ENCODE data around the gene AGPAT4.

Gene AGPAT4

DNA sequence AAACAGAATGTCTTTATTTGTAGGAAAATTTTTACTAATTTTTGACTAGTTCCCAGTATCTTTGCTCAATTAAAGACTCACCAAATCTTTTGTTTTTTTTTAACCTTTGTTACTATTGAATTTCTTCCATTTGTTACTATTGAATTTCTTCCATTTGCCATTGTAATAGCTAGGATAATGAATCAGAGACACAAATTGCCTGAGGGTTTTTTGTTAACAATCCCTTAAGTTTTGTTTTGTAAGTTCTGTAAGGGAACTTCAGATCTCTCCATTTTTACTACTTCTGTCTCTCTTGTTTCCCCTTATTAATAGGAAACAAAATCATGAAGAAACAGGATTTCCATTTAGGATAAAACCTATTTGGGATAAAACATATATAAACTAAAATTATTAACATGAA lies 177.9 kb downstream of the AGPAT4 start:
- Histone ChIP-seq H3K27me3 (ENCODE audit: control insufficient read depth in 3 of 3, insufficient read depth in 3 of 3, low read depth in 1 of 3, low read length in 3 of 3) (no peaks in the 10 kb centered on the region), H2AK5ac (ENCODE audit: low read depth, low read length) (no peak overlapping the region), H3K18ac (ENCODE audit: low read length) (no peak overlapping the region), H3K4me3 (ENCODE audit: low read length in 2 of 2) (no peak overlapping the region), H3K79me1 (ENCODE audit: low read depth, low read length) (no peaks in the 10 kb centered on the region), H3K4ac (ENCODE audit: low read length) (no peak overlapping the region), H3K36me3 (replicated peaks in 1 of 2; ENCODE audit: control insufficient read depth in 2 of 2, insufficient read depth in 2 of 2, low read length in 2 of 2) (peaks cover 17 to 98% of the 10 kb centered on the region in 2 donors), H3K27ac (replicated peaks; ENCODE audit: low read length) (no peak overlapping the region), H2BK15ac (ENCODE audit: low read length) (no peak overlapping the region), H4K8ac (ENCODE audit: low read depth, low read length) (no peak overlapping the region), H3K9ac (ENCODE audit: low read depth, low read length, poor library complexity) (no peak overlapping the region), H2BK120ac (ENCODE audit: low read depth, low read length) (no peak overlapping the region), H4K91ac (ENCODE audit: low read depth, low read length, poor library complexity) (no peak overlapping the region), H3K14ac (ENCODE audit: low read length) (no peak overlapping the region), H2AFZ (ENCODE audit: low read length) (no peak overlapping the region), H3K9me3 (replicated peaks in 1 of 2; ENCODE audit: control insufficient read depth in 2 of 2, insufficient read depth in 1 of 2, low read depth in 1 of 2, low read length in 2 of 2) (no peaks in the 10 kb centered on the region), H2BK5ac (ENCODE audit: low read length) (no peak overlapping the region), H3K23ac (ENCODE audit: low read depth, low read length, poor library complexity) (no peak overlapping the region), H3K4me2 (ENCODE audit: insufficient read depth, low read length, poor library complexity, severe bottlenecking) (no peak overlapping the region), H2BK12ac (ENCODE audit: low read length) (no peak overlapping the region), H3K4me1 (ENCODE audit: control insufficient read depth in 2 of 2, insufficient read depth in 1 of 2, low read depth in 1 of 2, low read length in 2 of 2) (no peaks in the 10 kb centered on the region)
- no peak for DNase-seq (ENCODE audit: low spot score)

DNA sequence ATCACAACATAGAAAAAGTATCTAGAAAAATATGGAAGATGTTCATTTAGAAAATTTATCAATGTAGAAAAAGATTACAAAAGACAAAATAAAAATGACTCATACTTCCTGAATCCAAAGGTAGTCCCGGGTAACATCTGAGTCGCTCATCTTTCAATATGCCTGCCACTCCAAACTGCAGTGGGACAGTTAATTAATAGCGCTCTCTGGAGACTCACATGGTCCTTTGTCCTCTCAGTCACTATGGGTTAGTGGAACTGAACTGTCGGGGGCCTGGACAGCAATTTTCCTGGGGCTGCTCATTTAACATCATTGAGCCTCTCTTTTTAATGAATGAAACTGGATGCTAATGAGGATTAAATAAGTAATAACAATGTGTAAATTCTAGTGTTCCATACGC lies 178.9 kb downstream of the AGPAT4 start:
- H3K18ac ChIP-seq (ENCODE audit: low read length) = no peak overlapping the region
- H3K4me1 ChIP-seq (ENCODE audit: control insufficient read depth in 2 of 2, insufficient read depth in 1 of 2, low read depth in 1 of 2, low read length in 2 of 2) = no peaks in the 10 kb centered on the region
- no peak for DNase-seq (ENCODE audit: low spot score)
- H3K27ac ChIP-seq (replicated peaks; ENCODE audit: low read length) = no peak overlapping the region
- no peak overlapping the region for H3K4ac ChIP-seq (ENCODE audit: low read length)
- H2BK15ac ChIP-seq (ENCODE audit: low read length) = no peak overlapping the region
- no peak overlapping the region for H2AFZ ChIP-seq (ENCODE audit: low read length)
- no peaks in the 10 kb centered on the region for H3K27me3 ChIP-seq (ENCODE audit: control insufficient read depth in 3 of 3, insufficient read depth in 3 of 3, low read depth in 1 of 3, low read length in 3 of 3)
- H3K4me3 ChIP-seq (ENCODE audit: low read length in 2 of 2) = no peak overlapping the region
- no peaks in the 10 kb centered on the region for H3K9me3 ChIP-seq (replicated peaks in 1 of 2; ENCODE audit: control insufficient read depth in 2 of 2, insufficient read depth in 1 of 2, low read depth in 1 of 2, low read length in 2 of 2)
- WGBS, 2 donors (ENCODE audit: extremely low coverage in 2 of 2, insufficient read length in 2 of 2, insufficient replicate concordance in 1 of 2) = no CpG with 5 or more reads among the region's 5 CpGs
- H4K8ac ChIP-seq (ENCODE audit: low read depth, low read length) = no peak overlapping the region
- H3K9ac ChIP-seq (ENCODE audit: low read depth, low read length, poor library complexity) = no peak overlapping the region
- no peak overlapping the region for H2BK120ac ChIP-seq (ENCODE audit: low read depth, low read length)
- no peaks in the 10 kb centered on the region for H3K79me1 ChIP-seq (ENCODE audit: low read depth, low read length)
- H2BK12ac ChIP-seq (ENCODE audit: low read length) = no peak overlapping the region
- no peak overlapping the region for H4K91ac ChIP-seq (ENCODE audit: low read depth, low read length, poor library complexity)
- H2BK5ac ChIP-seq (ENCODE audit: low read length) = no peak overlapping the region
- H3K14ac ChIP-seq (ENCODE audit: low read length) = no peak overlapping the region
- H3K36me3 ChIP-seq (replicated peaks in 1 of 2; ENCODE audit: control insufficient read depth in 2 of 2, insufficient read depth in 2 of 2, low read length in 2 of 2) = peaks cover 16 to 99% of the 10 kb centered on the region in 2 donors
- H3K23ac ChIP-seq (ENCODE audit: low read depth, low read length, poor library complexity) = no peak overlapping the region
- no peak overlapping the region for H3K4me2 ChIP-seq (ENCODE audit: insufficient read depth, low read length, poor library complexity, severe bottlenecking)
- no peak overlapping the region for H2AK5ac ChIP-seq (ENCODE audit: low read depth, low read length)

GRCh38 chr6:161091972-161092701 lies 181.7 kb downstream of the AGPAT4 start:
- no peak overlapping the region for H3K14ac ChIP-seq (ENCODE audit: low read length)
- WGBS, 2 donors (ENCODE audit: extremely low coverage in 2 of 2, insufficient read length in 2 of 2, insufficient replicate concordance in 1 of 2) = no CpG with 5 or more reads among the region's 6 CpGs
- no peak overlapping the region for H2BK15ac ChIP-seq (ENCODE audit: low read length)
- H2BK12ac ChIP-seq (ENCODE audit: low read length) = no peak overlapping the region
- no peak overlapping the region for H3K18ac ChIP-seq (ENCODE audit: low read length)
- H2BK5ac ChIP-seq (ENCODE audit: low read length) = no peak overlapping the region
- H3K4me3 ChIP-seq (ENCODE audit: low read length in 2 of 2) = no peak overlapping the region
- H4K91ac ChIP-seq (ENCODE audit: low read depth, low read length, poor library complexity) = no peak overlapping the region
- no peaks in the 10 kb centered on the region for H3K27me3 ChIP-seq (ENCODE audit: control insufficient read depth in 3 of 3, insufficient read depth in 3 of 3, low read depth in 1 of 3, low read length in 3 of 3)
- no peaks in the 10 kb centered on the region for H3K4me1 ChIP-seq (ENCODE audit: control insufficient read depth in 2 of 2, insufficient read depth in 1 of 2, low read depth in 1 of 2, low read length in 2 of 2)
- DNase-seq (ENCODE audit: low spot score) = no peak
- H3K4ac ChIP-seq (ENCODE audit: low read length) = no peak overlapping the region
- no peak overlapping the region for H4K8ac ChIP-seq (ENCODE audit: low read depth, low read length)
- no peak overlapping the region for H2AK5ac ChIP-seq (ENCODE audit: low read depth, low read length)
- no peak overlapping the region for H3K9ac ChIP-seq (ENCODE audit: low read depth, low read length, poor library complexity)
- H3K23ac ChIP-seq (ENCODE audit: low read depth, low read length, poor library complexity) = no peak overlapping the region
- no peaks in the 10 kb centered on the region for H3K9me3 ChIP-seq (replicated peaks in 1 of 2; ENCODE audit: control insufficient read depth in 2 of 2, insufficient read depth in 1 of 2, low read depth in 1 of 2, low read length in 2 of 2)
- H3K27ac ChIP-seq (replicated peaks; ENCODE audit: low read length) = no peak overlapping the region
- peaks cover 24 to 100% of the 10 kb centered on the region in 2 donors for H3K36me3 ChIP-seq (replicated peaks in 1 of 2; ENCODE audit: control insufficient read depth in 2 of 2, insufficient read depth in 2 of 2, low read length in 2 of 2)
- no peak overlapping the region for H3K4me2 ChIP-seq (ENCODE audit: insufficient read depth, low read length, poor library complexity, severe bottlenecking)
- no peaks in the 10 kb centered on the region for H3K79me1 ChIP-seq (ENCODE audit: low read depth, low read length)
- no peak overlapping the region for H2AFZ ChIP-seq (ENCODE audit: low read length)
- H2BK120ac ChIP-seq (ENCODE audit: low read depth, low read length) = no peak overlapping the region

GRCh38 chr6:161091151-161091550 lies 182.7 kb downstream of the AGPAT4 start:
- Histone ChIP-seq H3K23ac (ENCODE audit: low read depth, low read length, poor library complexity) (no peak overlapping the region), H3K4me2 (ENCODE audit: insufficient read depth, low read length, poor library complexity, severe bottlenecking) (no peak overlapping the region), H3K18ac (ENCODE audit: low read length) (no peak overlapping the region), H3K9me3 (replicated peaks in 1 of 2; ENCODE audit: control insufficient read depth in 2 of 2, insufficient read depth in 1 of 2, low read depth in 1 of 2, low read length in 2 of 2) (no peaks in the 10 kb centered on the region), H3K36me3 (replicated peaks in 1 of 2; ENCODE audit: control insufficient read depth in 2 of 2, insufficient read depth in 2 of 2, low read length in 2 of 2) (peaks cover 23 to 100% of the 10 kb centered on the region in 2 donors), H2AK5ac (ENCODE audit: low read depth, low read length) (no peak overlapping the region), H3K27ac (replicated peaks; ENCODE audit: low read length) (no peak overlapping the region), H3K4me3 (ENCODE audit: low read length in 2 of 2) (no peak overlapping the region), H3K27me3 (ENCODE audit: control insufficient read depth in 3 of 3, insufficient read depth in 3 of 3, low read depth in 1 of 3, low read length in 3 of 3) (no peaks in the 10 kb centered on the region), H2AFZ (ENCODE audit: low read length) (no peak overlapping the region), H2BK120ac (ENCODE audit: low read depth, low read length) (no peak overlapping the region), H3K4me1 (ENCODE audit: control insufficient read depth in 2 of 2, insufficient read depth in 1 of 2, low read depth in 1 of 2, low read length in 2 of 2) (no peaks in the 10 kb centered on the region), H2BK5ac (ENCODE audit: low read length) (no peak overlapping the region), H2BK12ac (ENCODE audit: low read length) (no peak overlapping the region), H4K8ac (ENCODE audit: low read depth, low read length) (no peak overlapping the region), H3K9ac (ENCODE audit: low read depth, low read length, poor library complexity) (no peak overlapping the region), H3K4ac (ENCODE audit: low read length) (no peak overlapping the region), H3K14ac (ENCODE audit: low read length) (no peak overlapping the region), H4K91ac (ENCODE audit: low read depth, low read length, poor library complexity) (no peak overlapping the region), H2BK15ac (ENCODE audit: low read length) (no peak overlapping the region), H3K79me1 (ENCODE audit: low read depth, low read length) (no peaks in the 10 kb centered on the region)
- WGBS, 2 donors (ENCODE audit: extremely low coverage in 2 of 2, insufficient read length in 2 of 2, insufficient replicate concordance in 1 of 2) = no CpG with 5 or more reads among the region's 4 CpGs
- DNase-seq (ENCODE audit: low spot score) = no peak

Data from neuronal stem cell (in vitro differentiated cells).